HEK293T (cell line): ENCODE data around the gene SLC32A1.

Source experiments
- BHLHE40 ChIP-seq: fragments of 450-650 bp; IDR thresholded peaks from 2 replicates; pipeline ENCODE4 v1.6.1; 2016; ENCODE audit warnings: mild to moderate bottlenecking, moderate library complexity, borderline replicate concordance
- ELF4 ChIP-seq: fragments of 450-650 bp; IDR thresholded peaks from 2 replicates; pipeline ENCODE4 v1.6.1; 2017; ENCODE audit warnings: antibody characterized with exemption
- FOXA1 ChIP-seq: fragments of 450-650 bp; IDR thresholded peaks from 2 replicates; pipeline ENCODE4 v1.6.1; 2016; ENCODE audit warnings: mild to moderate bottlenecking
- L3MBTL2 ChIP-seq: fragments of 450-650 bp; conservative IDR thresholded peaks from 2 replicates; pipeline ENCODE4 v1.6.1; 2016; ENCODE audit warnings: mild to moderate bottlenecking
- SUZ12 ChIP-seq: fragments of 450-650 bp; IDR thresholded peaks from 2 replicates; pipeline ENCODE4 v1.6.1; 2016; ENCODE audit warnings: mild to moderate bottlenecking
- ZNF384 ChIP-seq: fragments of 450-650 bp; IDR thresholded peaks from 2 replicates; pipeline ENCODE4 v1.6.1; 2016

- TF ChIP-seq L3MBTL2 (no peak), ELF4 (no peak), BHLHE40 (no peak), SUZ12 (no peak), FOXA1 (no peak), ZNF384 (no peak)
Measured at GRCh38 chr20:38752029-38752428, 27.7 kb downstream of the SLC32A1 start.
